ENCODE data around the gene TMEM138. TPM values are rescaled to one million over a fixed set of nuclear protein-coding genes. Genes with fewer than 3 reads are reported as not detected.
A peak's percentile ranks its signal among the peaks of the same experiment; 100 is the strongest.

The TMEM138 gene
- total RNA-seq, 2 experiments from 2014 or later = 31.1 to 48.8 TPM

- H3K4me2 ChIP-seq (ENCODE audit: low read length) = peak overlapping the region; percentile 85
- peaks cover 39% of the 10 kb centered on the region for H3K4me1 ChIP-seq (ENCODE audit: insufficient read depth, low read length, poor library complexity, severe bottlenecking)
- TSS peak; percentile 81 for BruUV-seq (replicated peaks)
- peak; percentile 47 for DNase-seq (ENCODE audit: low spot score)
- H3K9me2 ChIP-seq (ENCODE audit: insufficient read depth, low read length) = no peaks in the 10 kb centered on the region
- CTCF ChIA-PET (ENCODE audit: unreplicated experiment) = interaction anchor here (0.9 to 1.8 kb wide), 2 partner anchors 27 to 68 kb away, joined by 3 to 13 read pairs; partner anchors contain the start of gene VWCE
- intact Hi-C loops (cut with micrococcal nuclease; ENCODE audit: unreplicated experiment) = loop anchor here (5.0 kb wide), 1 partner anchor 65 kb away; the partner anchor contains the start of gene CPSF7
- peak overlapping the region; percentile 86 for H3K4me3 ChIP-seq (ENCODE audit: low read depth, low read length, poor library complexity, severe bottlenecking)
- TF ChIP-seq CTCF (conservative IDR thresholded peaks at IDR 0.05; ENCODE audit: low read length) (no peak), EZH2phosphoT487 (IDR thresholded peaks at IDR 0.05; ENCODE audit: borderline replicate concordance, low read depth, low read length) (no peak)
- no peaks in the 10 kb centered on the region for H3K9me3 ChIP-seq (ENCODE audit: low read length)
- peak overlapping the region; percentile 89 for H3K27ac ChIP-seq (ENCODE audit: low read depth, low read length, poor library complexity, severe bottlenecking)
- peaks cover 45% of the 10 kb centered on the region for H3K36me3 ChIP-seq (ENCODE audit: insufficient read depth, low read length)
- POLR2A ChIA-PET = interaction anchor here (0.7 to 4.7 kb wide), 11 partner anchors 8 to 203 kb away, joined by 3 to 80 read pairs (median 6); partner anchors contain the start of genes CPSF7, DDB1, SDHAF2 and TKFC
- peak overlapping the region; percentile 65; the same call in 1 of the 2 replicates for H2AFZ ChIP-seq (ENCODE audit: low read length)
- H3K79me2 ChIP-seq (ENCODE audit: insufficient read depth, low read depth, low read length) = peaks cover 51% of the 10 kb centered on the region
- no peaks in the 10 kb centered on the region for H4K20me1 ChIP-seq (ENCODE audit: insufficient read depth, low read length)
Observed at GRCh38 chr11:61362542-61362875, 335 bp downstream of the TMEM138 start.

GRCh38 chr11:61364012-61364675 is 2.0 kb downstream of the TMEM138 start:
- ChIA-PET POLR2A (interaction anchor here (0.7 to 4.7 kb wide), 3 partner anchors 19 to 1193 kb away, joined by 3 to 80 read pairs (median 10); partner anchors contain the start of genes DDB1 and TKFC), CTCF (ENCODE audit: unreplicated experiment) (interaction anchor here (1.2 to 1.5 kb wide), 2 partner anchors 22 to 28 kb away, joined by 4 to 7 read pairs; no protein-coding TSS in a partner anchor)
- intact Hi-C loops (cut with micrococcal nuclease; ENCODE audit: unreplicated experiment) = loop anchor here (5.0 kb wide), 1 partner anchor 63 kb away; the partner anchor contains the start of gene CPSF7
- TF ChIP-seq EZH2phosphoT487 (IDR thresholded peaks at IDR 0.05; ENCODE audit: borderline replicate concordance, low read depth, low read length) (no peak), CTCF (conservative IDR thresholded peaks at IDR 0.05; ENCODE audit: low read length) (no peak)
- peaks cover 23% of the 10 kb centered on the region for H3K4me1 ChIP-seq (ENCODE audit: insufficient read depth, low read length, poor library complexity, severe bottlenecking)
- no TSS peak for BruUV-seq (replicated peaks)
- peaks cover 48% of the 10 kb centered on the region for H3K79me2 ChIP-seq (ENCODE audit: insufficient read depth, low read depth, low read length)
- H3K36me3 ChIP-seq (ENCODE audit: insufficient read depth, low read length) = peaks cover 61% of the 10 kb centered on the region
- no peaks in the 10 kb centered on the region for H4K20me1 ChIP-seq (ENCODE audit: insufficient read depth, low read length)
- no peaks in the 10 kb centered on the region for H3K9me3 ChIP-seq (ENCODE audit: low read length)
- DNase-seq (ENCODE audit: low spot score) = no peak
- H3K4me3 ChIP-seq (ENCODE audit: low read depth, low read length, poor library complexity, severe bottlenecking) = peak overlapping the region; percentile 86
- H2AFZ ChIP-seq (ENCODE audit: low read length) = no peak overlapping the region
- no peak overlapping the region for H3K27ac ChIP-seq (ENCODE audit: low read depth, low read length, poor library complexity, severe bottlenecking)
- H3K9me2 ChIP-seq (ENCODE audit: insufficient read depth, low read length) = no peaks in the 10 kb centered on the region
- H3K4me2 ChIP-seq (ENCODE audit: low read length) = peak overlapping the region; percentile 85; the same call in 1 of the 2 replicates

GRCh38 chr11:61367406-61367805 is 5.2 kb downstream of the TMEM138 start:
- Histone ChIP-seq H3K4me1 (ENCODE audit: insufficient read depth, low read length, poor library complexity, severe bottlenecking) (peaks cover 10% of the 10 kb centered on the region), H3K9me3 (ENCODE audit: low read length) (0 out of 2 replicates have a peak, but pooled peaks cover 8% of the 10 kb centered on the region), H3K36me3 (ENCODE audit: insufficient read depth, low read length) (peaks cover 90% of the 10 kb centered on the region), H4K20me1 (ENCODE audit: insufficient read depth, low read length) (no peaks in the 10 kb centered on the region), H3K79me2 (ENCODE audit: insufficient read depth, low read depth, low read length) (peaks cover 23% of the 10 kb centered on the region), H3K4me3 (ENCODE audit: low read depth, low read length, poor library complexity, severe bottlenecking) (no peak overlapping the region), H3K9me2 (ENCODE audit: insufficient read depth, low read length) (no peaks in the 10 kb centered on the region), H3K27ac (ENCODE audit: low read depth, low read length, poor library complexity, severe bottlenecking) (no peak overlapping the region), H2AFZ (ENCODE audit: low read length) (no peak overlapping the region), H3K4me2 (ENCODE audit: low read length) (no peak overlapping the region)
- CTCF ChIA-PET (ENCODE audit: unreplicated experiment) = interaction anchor here (0.8 to 1.2 kb wide), 2 partner anchors 18 to 37 kb away, joined by 3 read pairs; no protein-coding TSS in a partner anchor
- BruUV-seq (replicated peaks) = TSS peak; percentile 6
- DNase-seq (ENCODE audit: low spot score) = no peak
- TF ChIP-seq CTCF (conservative IDR thresholded peaks at IDR 0.05; ENCODE audit: low read length) (no peak), EZH2phosphoT487 (IDR thresholded peaks at IDR 0.05; ENCODE audit: borderline replicate concordance, low read depth, low read length) (no peak)
- POLR2A ChIA-PET = no interaction called here
- intact Hi-C loops (cut with micrococcal nuclease; ENCODE audit: unreplicated experiment) = no loop called here
